ENCODE results near the gene TTC39C. TPM values are rescaled to one million over a fixed set of nuclear protein-coding genes. Genes with fewer than 3 reads are reported as not detected.

The TTC39C gene
- total RNA-seq, 2 experiments from 2014 or later: 48.9 to 49.0 TPM

- Mint-ChIP-seq H3K36me3 (peaks cover 34% of the 10 kb centered on the region), H3K4me1 (ENCODE audit: low read depth) (peaks cover 58% of the 10 kb centered on the region), H3K4me3 (peak overlapping the region; percentile 14), H3K9me3 (no peaks in the 10 kb centered on the region), H3K27me3 (no peaks in the 10 kb centered on the region), H3K27ac (peak overlapping the region; percentile 63)
- ChIA-PET POLR2A (interaction anchor here (0.9 to 1.6 kb wide), 4 partner anchors 10 to 61 kb away, joined by 3 to 15 read pairs (median 3); no protein-coding TSS in a partner anchor), CTCF (interaction anchor here (0.6 to 1.8 kb wide), 16 partner anchors 8 to 522 kb away, joined by 3 to 9 read pairs (median 4); partner anchors contain the start of gene TTC39C)
- intact Hi-C loops (cut with micrococcal nuclease): loop anchor here (1.0 to 5.0 kb wide), 5 partner anchors 21 to 149 kb away; no protein-coding TSS in a partner anchor
- DNase-seq: peak; percentile 93
Observed at GRCh38 chr18:24075767-24076597, 61.4 kb downstream of the TTC39C start.

GRCh38 chr18:24076950-24077349 lies 62.4 kb downstream of the TTC39C start:
- H3K36me3 Mint-ChIP-seq: peaks cover 34% of the 10 kb centered on the region
- CTCF ChIA-PET: interaction anchor here (0.8 to 1.8 kb wide), 6 partner anchors 21 to 109 kb away, joined by 3 to 9 read pairs (median 4); no protein-coding TSS in a partner anchor
- no peaks in the 10 kb centered on the region for H3K9me3 Mint-ChIP-seq
- no peaks in the 10 kb centered on the region for H3K27me3 Mint-ChIP-seq
- POLR2A ChIA-PET: interaction anchor here (1.6 kb wide), 1 partner anchor 22 kb away, joined by 15 read pairs; no protein-coding TSS in a partner anchor
- no peak for DNase-seq
- intact Hi-C loops (cut with micrococcal nuclease): loop anchor here (1.0 to 5.0 kb wide), 5 partner anchors 22 to 150 kb away; no protein-coding TSS in a partner anchor
- H3K4me3 Mint-ChIP-seq: no peak overlapping the region
- H3K4me1 Mint-ChIP-seq (ENCODE audit: low read depth): peaks cover 59% of the 10 kb centered on the region
- H3K27ac Mint-ChIP-seq: peak overlapping the region; percentile 18

DNA sequence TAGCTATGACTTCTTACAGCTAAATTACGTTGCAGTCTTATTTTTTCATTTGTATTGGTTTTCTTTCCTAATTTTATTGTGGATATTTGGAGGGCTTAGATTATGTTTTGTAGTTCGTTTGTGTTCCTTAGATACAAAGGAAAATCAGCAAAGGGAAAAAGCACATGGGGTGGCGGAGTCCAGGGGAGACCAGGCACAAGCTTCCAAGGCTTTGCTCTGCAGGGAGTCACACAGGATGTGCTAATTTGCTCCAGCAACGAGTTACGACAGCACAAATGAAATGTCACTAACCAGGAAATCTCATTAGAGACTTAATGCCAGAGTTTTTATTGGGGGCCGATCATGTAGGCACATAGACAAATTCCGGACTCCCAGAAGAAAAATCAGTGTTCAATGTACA lies 63.8 kb downstream of the TTC39C start:
- POLR2A ChIA-PET: interaction anchor here (0.7 kb wide), 1 partner anchor 23 kb away, joined by 3 read pairs; no protein-coding TSS in a partner anchor
- H3K4me1 Mint-ChIP-seq (ENCODE audit: low read depth): peaks cover 67% of the 10 kb centered on the region
- H3K36me3 Mint-ChIP-seq: peaks cover 30% of the 10 kb centered on the region

GRCh38 chr18:24080861-24081260 lies 66.3 kb downstream of the TTC39C start:
- DNase-seq: peak; percentile 26
- ChIA-PET CTCF (interaction anchor here (1.2 kb wide), 3 partner anchors 24 to 162 kb away, joined by 3 to 4 read pairs (median 4); no protein-coding TSS in a partner anchor), POLR2A (interaction anchor here (0.9 kb wide), 1 partner anchor 64 kb away, joined by 3 read pairs; no protein-coding TSS in a partner anchor)
- Mint-ChIP-seq H3K4me1 (ENCODE audit: low read depth) (peaks cover 69% of the 10 kb centered on the region), H3K4me3 (no peak overlapping the region), H3K27me3 (no peaks in the 10 kb centered on the region), H3K9me3 (no peaks in the 10 kb centered on the region), H3K36me3 (peaks cover 31% of the 10 kb centered on the region), H3K27ac (peak overlapping the region; percentile 42)
- intact Hi-C loops (cut with micrococcal nuclease): no loop called here

More for the DNA sequence above, 63.8 kb downstream of the TTC39C start:
- intact Hi-C loops (cut with micrococcal nuclease): loop anchor here (5.0 kb wide), 2 partner anchors 39 to 151 kb away; no protein-coding TSS in a partner anchor
- Mint-ChIP-seq H3K27me3 (no peaks in the 10 kb centered on the region), H3K9me3 (no peaks in the 10 kb centered on the region), H3K4me3 (no peak overlapping the region), H3K27ac (no peak overlapping the region)
- DNase-seq: no peak
- CTCF ChIA-PET: interaction anchor here (0.8 to 1.0 kb wide), 2 partner anchors 40 to 160 kb away, joined by 4 read pairs; no protein-coding TSS in a partner anchor

- intact Hi-C loops (cut with micrococcal nuclease): no loop called here
- peaks cover 59% of the 10 kb centered on the region for H3K4me1 Mint-ChIP-seq (ENCODE audit: low read depth)
- no peaks in the 10 kb centered on the region for H3K27me3 Mint-ChIP-seq
- no peaks in the 10 kb centered on the region for H3K9me3 Mint-ChIP-seq
- CTCF ChIA-PET: no interaction called here
- H3K36me3 Mint-ChIP-seq: peaks cover 34% of the 10 kb centered on the region
- DNase-seq: no peak
- POLR2A ChIA-PET: no interaction called here
- peak overlapping the region; percentile 49 for H3K27ac Mint-ChIP-seq
- no peak overlapping the region for H3K4me3 Mint-ChIP-seq
Observed at GRCh38 chr18:24083550-24083949, 69.0 kb downstream of the TTC39C start.

- ChIA-PET POLR2A (no interaction called here), CTCF (interaction anchor here (2.1 kb wide), 1 partner anchor 167 kb away, joined by 8 read pairs; no protein-coding TSS in a partner anchor)
- Mint-ChIP-seq H3K4me3 (no peak overlapping the region), H3K27me3 (no peaks in the 10 kb centered on the region), H3K9me3 (no peaks in the 10 kb centered on the region), H3K27ac (no peak overlapping the region), H3K36me3 (peaks cover 30% of the 10 kb centered on the region), H3K4me1 (ENCODE audit: low read depth) (peaks cover 43% of the 10 kb centered on the region)
- intact Hi-C loops (cut with micrococcal nuclease): no loop called here
- no peak for DNase-seq
Observed at GRCh38 chr18:24086082-24086481, 71.5 kb downstream of the TTC39C start.

- no peaks in the 10 kb centered on the region for H3K27me3 Mint-ChIP-seq
- intact Hi-C loops (cut with micrococcal nuclease): no loop called here
- DNase-seq: no peak
- CTCF ChIA-PET: interaction anchor here (1.8 kb wide), 1 partner anchor 13 kb away, joined by 5 read pairs; no protein-coding TSS in a partner anchor
- peaks cover 36% of the 10 kb centered on the region for H3K36me3 Mint-ChIP-seq
- POLR2A ChIA-PET: no interaction called here
- no peak overlapping the region for H3K4me3 Mint-ChIP-seq
- H3K9me3 Mint-ChIP-seq: no peaks in the 10 kb centered on the region
- H3K4me1 Mint-ChIP-seq (ENCODE audit: low read depth): peaks cover 34% of the 10 kb centered on the region
- no peak overlapping the region for H3K27ac Mint-ChIP-seq
Observed at GRCh38 chr18:24089076-24089475, 74.5 kb downstream of the TTC39C start.

DNA sequence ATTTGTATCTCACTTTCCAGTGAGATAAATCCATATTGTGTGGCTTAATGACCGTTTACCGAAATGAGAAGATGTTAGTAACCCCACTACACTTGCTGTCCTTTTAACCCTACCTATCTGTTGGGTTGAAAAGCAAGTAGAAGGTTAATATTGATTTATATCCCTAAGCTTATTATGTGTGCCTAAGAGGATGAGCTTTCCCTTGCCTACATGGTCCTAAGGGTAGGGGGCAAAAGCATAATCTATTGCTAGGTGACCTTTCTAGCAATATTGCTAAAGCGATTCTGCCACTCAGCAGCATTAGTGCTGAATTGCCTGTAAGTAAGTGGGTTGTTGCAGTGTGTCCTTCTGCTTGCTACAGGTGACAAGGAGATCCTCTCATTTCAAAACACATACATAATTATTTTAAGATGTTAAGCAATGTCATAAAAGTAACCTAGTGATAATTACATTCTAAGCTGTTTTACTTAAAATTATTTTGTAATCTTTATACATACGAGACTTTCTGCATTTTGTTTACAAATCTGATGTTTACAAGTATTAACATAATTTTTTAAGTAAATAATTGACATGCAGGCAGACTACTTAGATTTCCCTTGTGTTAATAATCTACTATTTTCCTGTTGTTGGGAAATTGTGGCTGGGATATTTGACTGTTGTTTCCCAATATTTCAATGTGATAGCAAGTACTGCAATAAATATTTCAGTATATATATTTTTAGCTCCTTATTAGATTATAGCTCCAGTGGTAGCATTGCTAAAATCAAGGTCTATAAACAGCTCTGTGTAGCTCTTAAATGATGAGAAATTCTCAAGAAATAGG lies 75.2 kb downstream of the TTC39C start:
- Mint-ChIP-seq H3K4me3 (no peak overlapping the region), H3K27ac (no peak overlapping the region), H3K36me3 (peaks cover 40% of the 10 kb centered on the region), H3K9me3 (no peaks in the 10 kb centered on the region), H3K4me1 (ENCODE audit: low read depth) (peaks cover 40% of the 10 kb centered on the region), H3K27me3 (no peaks in the 10 kb centered on the region)
- intact Hi-C loops (cut with micrococcal nuclease): no loop called here
- POLR2A ChIA-PET: no interaction called here
- no peak for DNase-seq
- CTCF ChIA-PET: interaction anchor here (0.7 to 1.8 kb wide), 2 partner anchors 14 to 547 kb away, joined by 4 to 5 read pairs; no protein-coding TSS in a partner anchor

DNA sequence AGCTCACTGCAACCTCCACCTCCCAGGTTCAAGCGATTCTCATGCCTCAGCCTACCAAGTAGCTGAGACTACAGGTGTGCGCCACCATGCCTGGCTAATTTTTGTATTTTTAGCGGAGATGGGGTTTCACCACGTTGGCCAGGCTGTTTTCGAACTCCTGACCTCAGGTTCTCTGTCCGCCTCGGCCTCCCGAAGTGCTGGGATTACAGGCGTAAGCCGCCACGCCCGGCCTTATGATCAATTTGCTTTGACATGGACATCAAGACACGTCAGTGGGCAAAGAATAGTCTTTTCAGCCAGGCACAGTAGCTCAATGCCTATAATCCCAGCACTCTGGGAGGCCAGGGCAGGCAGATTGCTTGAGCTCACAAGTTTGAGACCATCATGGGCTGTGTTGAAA lies 76.3 kb downstream of the TTC39C start:
- Mint-ChIP-seq H3K4me3 (no peak overlapping the region), H3K36me3 (peaks cover 42% of the 10 kb centered on the region), H3K9me3 (no peaks in the 10 kb centered on the region), H3K4me1 (ENCODE audit: low read depth) (peaks cover 38% of the 10 kb centered on the region), H3K27ac (peak overlapping the region; percentile 28), H3K27me3 (no peaks in the 10 kb centered on the region)
- POLR2A ChIA-PET: no interaction called here
- DNase-seq: no peak
- intact Hi-C loops (cut with micrococcal nuclease): no loop called here
- CTCF ChIA-PET: interaction anchor here (0.6 kb wide), 1 partner anchor 15 kb away, joined by 5 read pairs; no protein-coding TSS in a partner anchor

- H3K27me3 Mint-ChIP-seq: no peaks in the 10 kb centered on the region
- H3K9me3 Mint-ChIP-seq: peaks cover 5% of the 10 kb centered on the region
- intact Hi-C loops (cut with micrococcal nuclease): no loop called here
- H3K27ac Mint-ChIP-seq: peak overlapping the region; percentile 56
- CTCF ChIA-PET: no interaction called here
- POLR2A ChIA-PET: interaction anchor here (0.6 kb wide), 1 partner anchor 25 kb away, joined by 3 read pairs; no protein-coding TSS in a partner anchor
- H3K36me3 Mint-ChIP-seq: peaks cover 48% of the 10 kb centered on the region
- no peak overlapping the region for H3K4me3 Mint-ChIP-seq
- peaks cover 32% of the 10 kb centered on the region for H3K4me1 Mint-ChIP-seq (ENCODE audit: low read depth)
- no peak for DNase-seq
Observed at GRCh38 chr18:24094561-24094960, 80.0 kb downstream of the TTC39C start.

DNA sequence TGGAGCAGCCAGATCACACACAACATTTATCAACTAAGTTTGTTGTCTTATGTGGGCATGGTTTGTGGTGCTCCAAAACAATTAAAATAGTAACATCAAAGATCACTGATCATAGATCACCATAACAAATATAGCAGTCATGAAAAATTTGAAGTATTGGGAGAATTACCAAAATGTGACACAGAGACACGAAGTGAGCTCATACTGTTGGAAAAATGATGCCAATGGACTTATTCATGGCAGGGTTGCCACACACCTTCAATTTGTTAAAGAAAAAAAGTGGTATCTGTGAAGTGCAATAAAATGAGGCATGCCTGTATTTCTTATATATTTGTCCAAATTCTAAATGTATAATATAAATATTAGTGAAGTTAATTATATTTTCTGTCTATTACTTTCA lies 81.4 kb downstream of the TTC39C start:
- Mint-ChIP-seq H3K27me3 (no peaks in the 10 kb centered on the region), H3K4me1 (ENCODE audit: low read depth) (peaks cover 39% of the 10 kb centered on the region), H3K4me3 (no peak overlapping the region), H3K9me3 (peaks cover 5% of the 10 kb centered on the region), H3K27ac (peak overlapping the region; percentile 33), H3K36me3 (peaks cover 50% of the 10 kb centered on the region)
- ChIA-PET POLR2A (no interaction called here), CTCF (no interaction called here)
- intact Hi-C loops (cut with micrococcal nuclease): no loop called here
- DNase-seq: no peak

Data from activated CD4-positive, alpha-beta memory T cell treated with anti-CD3 and anti-CD28 coated beads for 36 hours (primary cell).